Mucosa of descending colon (tissue), 3 donors: ENCODE measurements around the gene FHIT. TPM values are rescaled to one million over a fixed set of nuclear protein-coding genes. Genes with fewer than 3 reads are reported as not detected.

Experiments used
- ATAC-seq: fragments of 200-7000 bp; cut with Tn5 transposase; one replicate; pipeline ENCODE4 v1.9.1; 2020; ENCODE audit warnings: mild to moderate bottlenecking, moderate library complexity
- DNase-seq, 3 donors: peaks; one replicate each; pipeline ENCODE4 v3.0.0-alpha.2; 2020
- H3K36me3 ChIP-seq: fragments of 200-600 bp; one replicate; pipeline ENCODE4 v1.8.0; 2021; ENCODE audit warnings: low read depth, mild to moderate bottlenecking
- H3K4me1 ChIP-seq: fragments of 200-600 bp; one replicate; pipeline ENCODE4 v1.8.0; 2021; ENCODE audit warnings: low read depth, mild to moderate bottlenecking
- H3K4me3 ChIP-seq: fragments of 200-600 bp; one replicate; pipeline ENCODE4 v1.8.0; 2021; ENCODE audit warnings: mild to moderate bottlenecking
- H3K9me3 ChIP-seq: fragments of 200-600 bp; one replicate; pipeline ENCODE4 v1.8.0; 2021; ENCODE audit warnings: mild to moderate bottlenecking
- intact Hi-C, 2 donors: fragments of 100-400 bp; cut with DNase I in 1 of 2; cut with micrococcal nuclease in 1 of 2; formaldehyde crosslinking; loops; one replicate each; pipeline versions ENCODE4 v1.11.0 to v1.11.1; 2022; cut with DNase I, micrococcal nuclease
- total RNA-seq, 3 donors: library from RNA; stranded (reverse); fragmentation: NEBNext Ultra II Directional in 2 of 3; extraction: Animal tissue kit (Norgen Biotek cat#: 25700) in 2 of 3; gene quantifications; one replicate each; pipeline versions ENCODE4 v1.2.1 to v1.2.4, GENCODE V29; 2021 to 2023
- TF ChIP-seq, protein P1 (sequence below): fragments of 200-600 bp; IDR thresholded peaks from one replicate; pipeline ENCODE4 v1.8.0; 2022; ENCODE audit warnings: antibody characterized with exemption, mild to moderate bottlenecking
- donor health status: DM: no; HTN: no; CAD: no; lungs with moderate emphysema.
- donor health status: DM: no; HTN: no; CAD: no.
- donor health status: DM: no; HTN: yes; CAD: no.

Gene FHIT
- total RNA-seq, 3 donors from 2014 or later, result 8.9 to 20.7 (median 18.6) TPM

- TF ChIP-seq, protein P1, sequence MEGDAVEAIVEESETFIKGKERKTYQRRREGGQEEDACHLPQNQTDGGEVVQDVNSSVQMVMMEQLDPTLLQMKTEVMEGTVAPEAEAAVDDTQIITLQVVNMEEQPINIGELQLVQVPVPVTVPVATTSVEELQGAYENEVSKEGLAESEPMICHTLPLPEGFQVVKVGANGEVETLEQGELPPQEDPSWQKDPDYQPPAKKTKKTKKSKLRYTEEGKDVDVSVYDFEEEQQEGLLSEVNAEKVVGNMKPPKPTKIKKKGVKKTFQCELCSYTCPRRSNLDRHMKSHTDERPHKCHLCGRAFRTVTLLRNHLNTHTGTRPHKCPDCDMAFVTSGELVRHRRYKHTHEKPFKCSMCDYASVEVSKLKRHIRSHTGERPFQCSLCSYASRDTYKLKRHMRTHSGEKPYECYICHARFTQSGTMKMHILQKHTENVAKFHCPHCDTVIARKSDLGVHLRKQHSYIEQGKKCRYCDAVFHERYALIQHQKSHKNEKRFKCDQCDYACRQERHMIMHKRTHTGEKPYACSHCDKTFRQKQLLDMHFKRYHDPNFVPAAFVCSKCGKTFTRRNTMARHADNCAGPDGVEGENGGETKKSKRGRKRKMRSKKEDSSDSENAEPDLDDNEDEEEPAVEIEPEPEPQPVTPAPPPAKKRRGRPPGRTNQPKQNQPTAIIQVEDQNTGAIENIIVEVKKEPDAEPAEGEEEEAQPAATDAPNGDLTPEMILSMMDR, result no peak
- ATAC-seq, result no peak
- intact Hi-C loops, result no loop called here
- no peaks in the 10 kb centered on the region for H3K9me3 ChIP-seq
- H3K4me1 ChIP-seq, result no peaks in the 10 kb centered on the region
- DNase-seq, result no peak
- no peak overlapping the region for H3K4me3 ChIP-seq
- H3K36me3 ChIP-seq, result no peaks in the 10 kb centered on the region
These were observed 824.1 kb downstream of the FHIT start for GRCh38 chr3:60427109-60427508.

GRCh38 chr3:60424942-60425341 is 826.3 kb downstream of the FHIT start:
- no peak for DNase-seq
- Histone ChIP-seq H3K36me3 (no peaks in the 10 kb centered on the region), H3K4me1 (no peaks in the 10 kb centered on the region), H3K4me3 (no peak overlapping the region), H3K9me3 (no peaks in the 10 kb centered on the region)
- intact Hi-C loops, result no loop called here
- TF ChIP-seq, protein P1, result no peak
- no peak for ATAC-seq

GRCh38 chr3:60424034-60424433 is 827.2 kb downstream of the FHIT start:
- Histone ChIP-seq H3K4me1 (no peaks in the 10 kb centered on the region), H3K9me3 (no peaks in the 10 kb centered on the region), H3K4me3 (no peak overlapping the region), H3K36me3 (no peaks in the 10 kb centered on the region)
- intact Hi-C loops, result no loop called here
- TF ChIP-seq, protein P1, result no peak
- ATAC-seq (no peak), DNase-seq (no peak)

DNA sequence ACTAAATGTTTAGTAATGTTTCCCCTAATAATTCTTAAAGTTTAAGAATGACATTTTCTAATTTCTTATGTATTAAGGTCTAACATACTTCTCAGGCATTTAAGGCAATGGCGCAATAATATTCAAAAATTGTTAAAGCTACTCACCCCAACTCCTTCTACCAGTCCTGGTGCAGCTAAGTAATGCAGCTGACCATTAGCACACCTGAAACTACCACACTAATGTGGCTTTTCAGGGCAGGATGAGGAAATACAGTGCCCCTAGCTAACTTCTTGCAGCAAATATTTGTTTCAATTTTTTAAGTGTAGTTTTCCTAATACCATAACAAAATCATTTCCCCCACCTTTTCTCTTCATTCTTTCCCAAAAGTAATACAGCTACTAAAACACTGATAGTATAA is 827.7 kb downstream of the FHIT start:
- no peaks in the 10 kb centered on the region for H3K36me3 ChIP-seq
- TF ChIP-seq, protein P1, result no peak
- no peak for ATAC-seq

DNA sequence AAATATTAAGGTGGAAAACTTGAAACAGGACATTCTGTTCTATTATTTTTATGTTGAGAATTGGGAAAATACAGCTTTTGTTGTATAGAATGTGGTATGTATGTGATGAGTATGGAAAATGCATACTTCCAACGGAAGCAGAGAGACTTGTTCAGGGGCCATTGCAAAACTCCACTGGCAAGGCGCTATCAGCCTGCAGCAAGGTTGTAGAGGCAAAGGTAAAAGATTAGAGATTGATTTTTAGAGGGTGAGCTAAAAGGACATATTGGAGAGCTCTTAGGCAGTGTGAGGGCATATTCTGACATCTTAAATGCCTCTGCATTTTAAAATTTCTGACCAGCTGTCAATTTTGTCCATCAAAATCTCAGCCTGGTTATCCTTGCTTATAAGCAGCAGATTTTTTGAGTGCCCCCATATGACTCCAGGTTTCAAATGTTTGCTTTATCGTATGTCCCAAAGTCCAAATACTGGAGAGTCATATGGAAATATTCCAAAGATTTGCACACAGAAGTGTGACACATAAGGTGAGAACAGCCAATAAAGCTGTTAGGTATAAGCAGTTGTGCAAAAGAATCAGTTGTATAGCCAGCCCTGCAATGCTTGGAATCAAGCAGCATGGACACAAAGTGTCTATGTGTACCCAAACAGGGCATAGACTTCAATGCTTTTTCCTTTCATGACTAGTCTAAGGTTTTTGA is 829.4 kb downstream of the FHIT start:
- H3K4me3 ChIP-seq, result no peak overlapping the region
- no peaks in the 10 kb centered on the region for H3K9me3 ChIP-seq
- ATAC-seq (no peak), DNase-seq (no peak)
- H3K36me3 ChIP-seq, result no peaks in the 10 kb centered on the region
- intact Hi-C loops, result no loop called here
- no peaks in the 10 kb centered on the region for H3K4me1 ChIP-seq
- TF ChIP-seq, protein P1, result no peak

More for the DNA sequence above, 827.7 kb downstream of the FHIT start:
- intact Hi-C loops, result no loop called here
- Histone ChIP-seq H3K4me1 (no peaks in the 10 kb centered on the region), H3K4me3 (no peak overlapping the region), H3K9me3 (no peaks in the 10 kb centered on the region)
- no peak for DNase-seq
